Skeletal muscle satellite cell (primary cell): ENCODE data around the gene FGF11.

Source experiments
- H3K27me3 ChIP-seq: 2 replicates; pipeline ENCODE4 v1.7.0; 2013; ENCODE audit warnings: low read length; ENCODE audit not compliant: control insufficient read depth, insufficient read depth
- H3K36me3 ChIP-seq: 2 replicates; pipeline ENCODE4 v1.7.0; 2013; ENCODE audit warnings: mild to moderate bottlenecking, control low read depth, low read length; ENCODE audit not compliant: insufficient read depth
- H3K4me1 ChIP-seq: 2 replicates; pipeline ENCODE4 v1.7.0; 2013; ENCODE audit warnings: low read length; ENCODE audit not compliant: control insufficient read depth, insufficient read depth
- H3K4me2 ChIP-seq: 2 replicates; pipeline ENCODE4 v1.7.0; 2013; ENCODE audit warnings: mild to moderate bottlenecking, low read length
- H3K4me3 ChIP-seq: 2 replicates; pipeline ENCODE4 v1.7.0; 2013; ENCODE audit warnings: low read length
- H3K9ac ChIP-seq: 2 replicates; pipeline ENCODE4 v1.7.0; 2013; ENCODE audit warnings: mild to moderate bottlenecking, low read depth, low read length, moderate library complexity
- H3K9me3 ChIP-seq: replicated peaks from 2 replicates; pipeline ENCODE4 v1.7.0; 2013; ENCODE audit warnings: mild to moderate bottlenecking, control low read depth, low read length

FGF11 gene

GRCh38 chr17:7403727-7403976, 35.7 kb upstream of the FGF11 start:
- peak overlapping the region; percentile 97 for H3K4me2 ChIP-seq
- H3K9me3 ChIP-seq: no peaks in the 10 kb centered on the region

DNA sequence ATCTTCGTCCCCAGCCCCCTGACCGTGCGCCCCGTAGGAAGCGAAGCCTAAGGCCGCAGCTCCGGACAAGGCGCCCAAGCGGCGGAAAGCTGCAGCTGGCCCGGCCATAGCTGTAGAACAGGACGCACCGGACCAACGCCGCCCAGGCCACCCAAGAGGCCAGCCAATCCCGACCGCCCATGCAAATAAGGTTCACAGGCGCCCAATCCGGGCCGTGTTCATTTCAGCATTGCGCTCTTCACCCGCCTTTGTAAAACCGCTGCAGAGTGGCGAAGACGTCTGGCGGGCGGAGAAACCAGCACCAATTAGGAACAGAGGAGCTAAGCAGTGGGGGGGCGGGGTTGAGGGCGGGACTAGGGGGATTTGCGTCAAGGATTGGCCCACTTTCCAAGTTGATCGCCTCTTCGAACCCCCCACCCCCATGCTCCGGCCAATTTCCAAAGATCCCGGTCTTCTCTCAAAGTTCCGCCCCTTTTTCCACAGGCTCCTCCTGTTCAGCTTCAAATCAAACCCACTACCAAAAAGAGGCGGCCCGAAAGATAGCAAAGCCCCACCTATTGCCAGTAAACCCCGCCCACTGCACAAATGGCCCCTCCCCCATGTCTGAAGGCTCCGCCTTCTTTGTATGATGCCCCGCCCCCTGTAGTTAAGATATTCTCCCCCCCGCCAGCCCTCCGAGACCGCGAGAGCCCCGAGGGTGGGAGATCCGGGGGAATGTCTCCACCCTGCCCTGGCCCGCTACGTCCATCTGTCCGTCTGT, 35.2 kb upstream of the FGF11 start, which contains the start of gene TMEM256:
Gene TMEM256, minus strand, starts transcription at position 121 of the 760 bp plus-strand sequence. Its CDS starts 13 bp downstream, at position 108.
- Histone ChIP-seq H3K9ac (peak within 1 kb of the TSS; percentile 80), H3K27me3 (no peaks in the 10 kb centered on the region), H3K4me3 (peak within 1 kb of the TSS; percentile 89), H3K4me1 (peaks cover 21% of the 10 kb centered on the region), H3K4me2 (peak within 1 kb of the TSS; percentile 99), H3K9me3 (no peaks in the 10 kb centered on the region), H3K36me3 (peaks cover 3% of the 10 kb centered on the region)

More at GRCh38 chr17:7403727-7403976, 35.7 kb upstream of the FGF11 start:
- Histone ChIP-seq H3K36me3 (no peaks in the 10 kb centered on the region), H3K9ac (peak overlapping the region; percentile 76), H3K27me3 (no peaks in the 10 kb centered on the region), H3K4me1 (peaks cover 21% of the 10 kb centered on the region), H3K4me3 (peak overlapping the region; percentile 89)

DNA sequence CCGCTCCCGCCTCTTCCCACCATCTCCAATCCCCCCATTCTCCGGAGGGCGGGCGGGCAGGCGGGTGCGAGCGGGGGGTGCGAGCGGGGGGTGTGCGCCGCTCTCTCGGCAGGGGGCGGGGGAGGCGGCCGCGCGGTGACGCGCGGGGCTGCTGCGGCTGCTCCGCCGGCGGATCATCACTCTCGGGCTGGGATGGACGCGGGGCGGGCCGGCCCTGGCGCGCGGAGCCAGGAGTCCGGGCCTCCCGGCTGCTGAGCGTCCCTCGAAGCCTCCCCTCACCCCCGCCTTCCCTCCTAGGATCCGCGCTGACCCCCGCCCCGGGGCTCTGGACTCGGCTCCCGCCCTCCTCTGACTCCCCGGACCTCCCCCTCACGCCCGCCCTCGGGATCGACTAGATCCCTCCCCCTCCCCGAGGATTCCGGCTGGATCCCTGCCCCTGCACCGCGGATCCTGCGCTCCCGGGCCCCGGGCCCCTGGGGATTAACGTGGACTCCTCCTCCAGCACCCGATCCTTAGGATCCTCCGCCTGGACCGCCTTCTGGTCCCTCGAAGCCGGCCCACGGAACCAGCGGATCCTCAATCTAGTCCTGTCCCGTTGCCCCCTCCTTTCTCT, 34.5 kb upstream of the FGF11 start:
- peak overlapping the region; percentile 80 for H3K9ac ChIP-seq
- peaks cover 21% of the 10 kb centered on the region for H3K4me1 ChIP-seq
- no peaks in the 10 kb centered on the region for H3K9me3 ChIP-seq
- H3K4me2 ChIP-seq: peak overlapping the region; percentile 99
- no peaks in the 10 kb centered on the region for H3K27me3 ChIP-seq
- H3K4me3 ChIP-seq: peak overlapping the region; percentile 84
- peaks cover 10% of the 10 kb centered on the region for H3K36me3 ChIP-seq

DNA sequence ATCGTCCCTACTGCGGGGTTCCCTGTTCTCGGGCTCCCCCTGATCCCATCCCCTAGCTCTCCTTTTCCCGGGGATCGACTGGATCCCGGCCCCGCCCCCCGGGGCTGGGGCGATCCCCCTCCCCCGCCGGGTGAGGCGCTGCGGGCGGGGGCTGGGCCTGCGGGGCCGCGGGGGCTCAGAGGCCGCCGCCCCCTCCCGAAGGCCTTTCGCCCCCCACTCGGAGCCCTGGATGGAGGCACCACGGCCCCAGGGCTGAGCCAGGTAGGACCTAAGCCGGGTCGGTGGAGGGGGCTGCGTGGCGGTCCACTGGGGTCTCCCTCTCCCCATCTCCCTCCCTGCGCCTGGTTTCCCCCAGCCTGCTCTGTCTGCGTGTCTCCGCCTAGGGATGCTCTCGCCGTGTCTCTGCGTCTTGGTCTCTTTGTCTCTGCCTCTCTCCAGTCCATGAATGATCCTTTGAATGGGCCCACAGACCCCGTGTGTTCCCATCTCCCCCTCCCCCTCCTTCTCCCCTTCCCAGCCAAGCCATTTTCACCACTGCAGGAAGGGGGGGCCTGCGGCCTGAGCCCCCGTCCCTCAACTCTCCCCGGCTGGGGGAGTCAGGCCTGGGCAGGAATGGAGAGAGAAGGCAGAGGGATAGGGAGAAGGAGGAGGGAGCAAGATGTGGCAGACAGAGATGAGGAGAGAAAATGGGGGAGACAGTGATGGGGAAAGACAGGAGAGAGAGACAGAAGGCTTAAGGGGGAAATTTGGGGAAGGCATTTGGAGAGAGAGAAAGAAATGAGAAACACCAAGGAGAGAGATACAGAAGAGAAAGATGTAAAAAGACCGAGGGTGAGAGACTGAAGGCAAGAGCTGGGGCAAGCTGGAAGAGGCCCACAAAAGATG, 33.7 kb upstream of the FGF11 start:
- H3K4me2 ChIP-seq: peak overlapping the region; percentile 99
- peak overlapping the region; percentile 84 for H3K4me3 ChIP-seq
- peaks cover 21% of the 10 kb centered on the region for H3K4me1 ChIP-seq
- H3K9me3 ChIP-seq: no peaks in the 10 kb centered on the region
- no peaks in the 10 kb centered on the region for H3K27me3 ChIP-seq
- peak overlapping the region; percentile 80 for H3K9ac ChIP-seq
- H3K36me3 ChIP-seq: peaks cover 12% of the 10 kb centered on the region

- peak overlapping the region; percentile 99 for H3K4me2 ChIP-seq
- no peaks in the 10 kb centered on the region for H3K9me3 ChIP-seq
- H3K9ac ChIP-seq: peak overlapping the region; percentile 80
- H3K36me3 ChIP-seq: peaks cover 12% of the 10 kb centered on the region
- no peaks in the 10 kb centered on the region for H3K27me3 ChIP-seq
- H3K4me1 ChIP-seq: peaks cover 18% of the 10 kb centered on the region
- H3K4me3 ChIP-seq: peak overlapping the region; percentile 84
These were observed 33.0 kb upstream of the FGF11 start for GRCh38 chr17:7406235-7406825.

- Histone ChIP-seq H3K4me3 (no peak overlapping the region), H3K4me2 (no peak overlapping the region), H3K9me3 (no peaks in the 10 kb centered on the region), H3K9ac (no peak overlapping the region), H3K27me3 (no peaks in the 10 kb centered on the region), H3K4me1 (peaks cover 18% of the 10 kb centered on the region), H3K36me3 (peaks cover 12% of the 10 kb centered on the region)
These were observed 32.2 kb upstream of the FGF11 start for GRCh38 chr17:7407082-7407481.

DNA sequence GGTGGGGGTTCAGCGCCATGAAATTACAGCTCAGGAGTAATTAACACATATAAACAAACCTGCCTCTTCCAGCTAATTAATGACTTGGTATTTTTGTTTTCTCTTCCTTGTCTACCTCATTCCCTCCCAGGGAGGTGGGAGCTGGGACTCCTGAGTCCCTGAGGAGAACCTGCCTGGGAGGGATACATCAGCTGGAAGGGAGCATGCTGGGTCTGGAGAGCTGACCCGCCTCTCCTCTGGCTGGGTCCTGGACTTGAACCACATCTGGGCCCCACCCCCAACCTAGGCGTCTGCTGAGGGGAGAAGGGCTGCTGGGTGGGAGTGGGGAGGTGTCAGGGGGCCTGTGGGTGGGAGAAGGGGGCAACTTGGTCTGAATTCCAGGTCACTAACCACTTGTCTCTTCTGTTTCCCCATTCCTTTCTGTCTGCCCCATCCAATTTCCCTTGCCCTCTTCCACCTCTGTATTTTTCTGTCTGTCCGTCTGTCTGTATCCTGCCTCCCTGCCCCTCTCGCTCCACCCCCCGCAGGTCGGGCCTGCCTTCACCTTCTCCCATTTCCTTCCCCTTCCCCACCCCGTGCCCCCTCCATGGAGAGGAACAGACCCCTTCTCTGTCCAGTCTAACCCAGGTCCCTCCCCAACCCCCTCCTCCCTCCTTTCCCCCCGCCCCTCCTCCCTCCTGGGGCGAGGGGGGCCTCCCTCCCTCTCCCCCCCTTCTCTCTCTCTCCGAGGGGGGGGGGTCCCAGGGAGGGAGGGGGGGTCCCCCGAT, 31.6 kb upstream of the FGF11 start, which contains the start of gene NLGN2:
Gene NLGN2, plus strand, starts transcription at position 361 of the 767 bp plus-strand sequence. CDS start 411 bp downstream, outside the sequence.
- peaks cover 17% of the 10 kb centered on the region for H3K4me1 ChIP-seq

DNA sequence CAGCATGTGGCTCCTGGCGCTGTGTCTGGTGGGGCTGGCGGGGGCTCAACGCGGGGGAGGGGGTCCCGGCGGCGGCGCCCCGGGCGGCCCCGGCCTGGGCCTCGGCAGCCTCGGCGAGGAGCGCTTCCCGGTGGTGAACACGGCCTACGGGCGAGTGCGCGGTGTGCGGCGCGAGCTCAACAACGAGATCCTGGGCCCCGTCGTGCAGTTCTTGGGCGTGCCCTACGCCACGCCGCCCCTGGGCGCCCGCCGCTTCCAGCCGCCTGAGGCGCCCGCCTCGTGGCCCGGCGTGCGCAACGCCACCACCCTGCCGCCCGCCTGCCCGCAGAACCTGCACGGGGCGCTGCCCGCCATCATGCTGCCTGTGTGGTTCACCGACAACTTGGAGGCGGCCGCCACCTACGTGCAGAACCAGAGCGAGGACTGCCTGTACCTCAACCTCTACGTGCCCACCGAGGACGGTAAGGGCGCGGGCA, 31.0 kb upstream of the FGF11 start:
- H3K9me3 ChIP-seq: no peaks in the 10 kb centered on the region
- H3K4me2 ChIP-seq: no peak overlapping the region
- peaks cover 12% of the 10 kb centered on the region for H3K36me3 ChIP-seq
- no peak overlapping the region for H3K9ac ChIP-seq
- no peaks in the 10 kb centered on the region for H3K27me3 ChIP-seq
- H3K4me1 ChIP-seq: peaks cover 16% of the 10 kb centered on the region
- no peak overlapping the region for H3K4me3 ChIP-seq

More for the DNA sequence above, 31.6 kb upstream of the FGF11 start, which contains the start of gene NLGN2:
- H3K9ac ChIP-seq: no peak within 1 kb of the TSS
- no peak within 1 kb of the TSS for H3K4me3 ChIP-seq
- no peaks in the 10 kb centered on the region for H3K27me3 ChIP-seq
- no peak within 1 kb of the TSS for H3K4me2 ChIP-seq
- peaks cover 12% of the 10 kb centered on the region for H3K36me3 ChIP-seq
- H3K9me3 ChIP-seq: no peaks in the 10 kb centered on the region

- peaks cover 21% of the 10 kb centered on the region for H3K4me1 ChIP-seq
These were observed 30.4 kb upstream of the FGF11 start for GRCh38 chr17:7408863-7409262.

GRCh38 chr17:7409716-7410115, 29.6 kb upstream of the FGF11 start:
- Histone ChIP-seq H3K9ac (no peak overlapping the region), H3K27me3 (no peaks in the 10 kb centered on the region), H3K4me1 (peaks cover 21% of the 10 kb centered on the region), H3K9me3 (no peaks in the 10 kb centered on the region), H3K4me3 (no peak overlapping the region), H3K4me2 (no peak overlapping the region), H3K36me3 (peaks cover 12% of the 10 kb centered on the region)

More at GRCh38 chr17:7408863-7409262, 30.4 kb upstream of the FGF11 start:
- H3K36me3 ChIP-seq: peaks cover 12% of the 10 kb centered on the region
- H3K4me2 ChIP-seq: no peak overlapping the region
- H3K9ac ChIP-seq: no peak overlapping the region
- H3K9me3 ChIP-seq: no peaks in the 10 kb centered on the region
- no peaks in the 10 kb centered on the region for H3K27me3 ChIP-seq
- no peak overlapping the region for H3K4me3 ChIP-seq
